RPMI8226 (cell line): ENCODE data around the gene TMEM150A.
"Not testable (repeated sequence)": the region's sequence is repeated elsewhere in the genome, so short reads cannot be mapped to it uniquely, and the experiment has no call there.

Experiments
- DNase-seq: peaks from one replicate; pipeline ENCODE4 v3.0.0-alpha.2; 2015

Gene TMEM150A

DNA sequence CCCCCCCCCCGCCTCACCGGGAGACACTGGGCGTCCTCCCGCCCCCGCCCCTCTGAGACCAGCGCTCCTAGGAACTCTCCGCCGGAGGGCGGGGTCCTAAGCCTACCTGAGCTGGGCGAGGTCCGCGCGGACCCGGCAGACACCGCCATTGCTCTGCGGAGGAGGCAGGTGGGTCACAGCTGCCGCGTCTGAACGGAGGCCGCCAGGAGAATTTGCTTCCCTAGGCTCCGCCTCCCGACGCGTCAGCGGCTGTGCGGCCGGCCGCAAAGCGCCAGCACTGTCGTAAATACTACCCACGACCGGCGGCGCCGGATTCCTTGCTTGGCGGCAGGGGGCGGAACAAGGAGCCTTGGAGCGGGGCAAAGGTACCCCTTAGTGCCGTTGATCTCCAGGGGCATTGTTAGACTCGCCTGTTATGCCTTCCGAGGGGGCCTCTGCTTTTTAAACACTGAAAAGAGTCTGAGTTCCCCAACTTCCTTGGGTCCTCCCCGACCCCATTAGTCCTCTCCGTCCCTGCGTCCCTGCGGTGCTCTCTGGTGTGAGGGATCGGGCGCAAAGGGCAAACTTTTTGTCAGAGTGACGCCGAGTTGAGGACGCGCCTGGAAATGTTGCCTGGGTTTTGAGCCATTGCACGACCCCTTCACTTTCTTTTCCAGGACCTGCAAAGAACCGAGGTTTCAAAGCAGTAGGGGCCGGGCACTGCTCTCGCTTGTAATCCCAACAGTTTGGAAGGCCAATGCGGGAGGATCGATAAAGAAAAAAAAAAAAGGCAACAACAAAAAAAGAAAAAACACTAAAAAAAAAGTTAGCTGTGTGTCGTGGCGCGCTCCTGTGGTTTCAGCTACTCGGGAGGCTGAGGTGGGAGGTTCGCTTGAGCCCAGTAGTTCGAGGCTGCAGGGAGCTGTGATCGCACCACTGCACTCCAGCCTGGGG lies 41.0 kb downstream of the TMEM150A start, which contains the start of gene GGCX:
Gene GGCX, minus strand, starts transcription at position 214 of the 933 bp plus-strand sequence. Its CDS starts 65 bp downstream, at position 149.
- DNase-seq: peak; percentile 98

DNA sequence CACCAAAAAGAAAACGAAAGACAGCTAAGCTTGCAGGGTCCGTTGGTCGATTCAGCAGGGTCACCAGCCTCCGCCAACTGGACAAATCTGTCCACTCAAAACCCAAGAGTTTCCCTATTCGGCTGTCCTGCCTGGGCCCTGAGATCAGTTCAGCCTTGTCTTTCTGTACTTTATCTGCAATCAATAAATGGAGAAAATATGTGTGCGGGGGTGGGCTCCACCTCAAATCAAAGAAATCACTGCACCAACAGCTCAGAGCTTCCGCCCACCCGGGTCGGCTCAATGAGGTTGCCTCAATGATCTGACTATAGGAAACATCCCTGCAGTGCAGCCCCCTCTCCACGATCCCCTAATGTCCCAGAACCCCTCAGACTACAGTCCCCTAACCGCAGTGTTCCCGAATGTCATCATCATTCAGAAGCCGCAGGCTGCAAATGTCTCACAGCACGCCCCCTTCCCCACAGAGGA lies 41.7 kb downstream of the TMEM150A start:
- DNase-seq: no peak

DNA sequence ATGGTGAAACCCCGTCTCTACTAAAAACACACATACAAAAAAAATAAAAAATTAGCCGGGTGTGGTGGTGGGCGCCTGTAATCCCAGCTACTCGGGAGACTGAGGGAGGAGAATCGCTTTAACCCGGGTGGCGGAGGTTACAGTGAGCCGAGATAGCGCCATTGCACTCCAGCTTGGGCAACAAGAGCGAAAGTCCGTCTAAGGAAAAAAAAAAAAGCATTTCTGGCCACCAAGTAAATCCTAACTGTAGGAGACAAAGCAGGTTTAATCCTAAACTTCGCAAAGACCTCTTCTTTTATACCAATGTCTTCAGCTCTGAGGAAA lies 42.1 kb downstream of the TMEM150A start:
- not testable (repeated sequence) for DNase-seq

DNA sequence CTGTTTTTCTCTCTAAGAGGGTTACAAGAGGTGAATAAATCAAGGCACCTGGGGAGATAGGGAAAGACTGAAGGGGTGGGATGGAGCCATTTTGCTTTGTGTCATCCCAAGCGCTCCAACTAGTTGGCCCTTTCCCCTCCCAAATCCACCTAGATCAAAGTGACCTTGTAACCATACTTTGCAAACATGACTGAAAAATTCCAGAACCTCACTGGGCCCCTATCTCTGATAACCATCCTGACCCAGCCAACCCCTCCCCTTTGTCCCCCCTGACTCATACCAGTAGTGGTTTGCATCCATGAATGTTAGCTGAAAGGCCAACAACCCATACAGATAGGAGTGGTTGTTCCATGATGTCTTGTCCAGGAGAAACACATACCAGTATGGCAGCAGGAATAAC lies 44.3 kb downstream of the TMEM150A start:
- DNase-seq: no peak

DNA sequence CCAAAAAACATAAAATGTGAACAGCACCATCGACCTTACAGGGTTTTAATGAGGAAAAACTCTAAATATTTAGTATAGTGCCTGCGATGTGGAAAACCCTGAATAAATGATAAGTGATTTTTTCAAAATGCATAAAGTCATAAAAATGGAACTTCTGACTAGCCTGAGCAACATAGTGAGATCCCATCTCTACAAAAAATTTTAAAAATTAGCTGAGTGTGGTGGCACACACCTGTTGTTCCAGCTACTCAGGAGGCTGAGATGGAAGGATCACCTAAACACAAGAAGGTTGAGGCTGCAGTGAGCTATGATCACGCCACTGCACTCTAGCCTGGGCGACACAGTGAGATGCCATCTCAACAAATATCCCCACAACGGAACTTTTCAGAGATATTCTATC lies 45.4 kb downstream of the TMEM150A start:
- no peak for DNase-seq

DNA sequence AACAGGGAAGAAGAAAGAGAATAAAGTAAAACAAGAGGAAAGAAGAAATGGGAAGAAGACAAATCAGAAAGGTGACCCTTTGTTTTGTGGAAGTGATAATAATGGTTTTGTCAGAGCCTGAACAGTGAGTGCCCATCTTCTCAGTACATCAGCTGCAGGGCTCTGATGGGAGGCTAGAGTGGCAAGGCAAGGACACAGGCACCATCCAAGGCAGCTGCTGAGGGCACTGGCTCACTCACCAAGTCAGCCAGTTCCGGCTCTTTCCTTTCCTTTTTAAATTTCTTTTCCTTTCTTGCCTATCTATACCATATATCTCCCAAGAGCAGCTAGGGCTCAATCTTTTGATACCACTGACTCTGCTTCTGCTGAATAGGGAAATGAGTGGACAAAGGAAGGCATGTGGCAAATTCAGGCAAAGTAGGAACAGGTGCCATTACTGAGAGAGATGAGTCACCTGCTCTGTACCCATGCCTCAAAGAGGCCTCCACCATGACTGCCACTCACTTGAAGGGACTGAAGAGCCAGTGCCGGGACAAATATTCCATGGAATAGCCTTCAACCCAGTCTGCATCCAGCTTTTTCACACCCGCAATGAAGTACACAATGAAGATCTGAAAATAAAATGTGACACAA lies 47.4 kb downstream of the TMEM150A start:
- DNase-seq: no peak

DNA sequence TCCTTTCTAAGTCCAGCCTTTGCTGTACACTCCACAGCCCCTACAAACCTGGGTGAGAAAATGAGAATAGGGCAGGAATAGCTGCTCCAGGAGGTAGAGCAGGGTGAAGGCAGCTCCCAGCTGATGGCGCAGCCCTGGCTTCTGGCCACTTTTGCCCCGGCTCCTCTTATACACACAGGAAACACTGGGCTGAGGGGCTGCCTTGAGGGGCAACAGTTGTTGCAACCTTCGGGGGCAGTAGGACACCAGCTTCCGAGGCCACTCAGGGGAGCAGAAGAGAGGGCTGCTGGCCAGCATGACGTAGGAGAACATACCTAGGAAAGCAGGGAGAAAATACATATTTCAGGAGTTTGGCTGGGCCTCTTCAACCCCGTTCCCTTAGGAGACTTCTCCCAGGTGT lies 49.3 kb downstream of the TMEM150A start:
- no peak for DNase-seq

DNA sequence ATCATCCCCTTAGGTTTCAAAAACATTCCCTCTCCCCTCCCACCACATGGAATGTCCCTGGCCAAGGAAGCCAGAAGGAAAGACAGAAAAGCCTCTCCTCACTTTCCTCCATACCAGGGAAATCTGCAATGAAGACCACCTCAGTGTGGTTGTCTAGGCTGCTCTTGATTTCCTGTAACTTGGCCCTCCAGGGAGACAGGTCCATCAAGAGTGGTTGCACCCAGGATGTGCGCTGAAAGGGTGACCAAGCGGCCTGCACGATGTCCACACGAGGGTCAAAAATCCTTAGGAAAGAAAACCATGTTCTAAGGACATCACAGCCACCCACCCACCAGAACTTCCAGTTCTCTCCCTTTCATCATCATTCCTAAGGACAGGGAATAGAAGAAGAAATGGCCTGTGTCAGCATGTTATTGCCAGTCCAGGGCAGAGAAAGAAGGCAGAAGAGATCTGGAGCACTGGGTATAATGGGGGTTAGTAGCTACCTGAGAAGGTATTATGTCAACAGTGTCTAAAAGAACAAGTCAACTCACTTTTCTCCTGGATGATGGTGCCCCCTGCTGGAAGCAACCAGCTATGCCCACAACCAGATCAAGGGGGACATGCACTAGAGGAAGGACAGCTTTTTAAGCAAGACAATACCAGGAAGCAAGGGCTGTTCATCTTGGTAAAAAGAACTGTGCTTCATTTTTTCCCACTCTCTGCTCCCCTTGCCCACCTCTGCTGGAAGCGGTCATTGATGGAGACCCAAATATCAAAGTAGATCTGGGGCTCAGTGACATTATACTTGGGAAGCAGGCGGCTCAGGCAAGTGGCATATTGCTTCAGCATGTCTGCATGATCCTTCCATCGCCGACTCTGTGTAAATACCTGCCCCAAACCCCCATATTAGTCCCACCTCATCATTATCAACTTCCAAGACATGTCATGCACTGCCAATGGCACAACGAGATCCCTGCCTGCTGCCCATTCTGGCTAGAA lies 50.5 kb downstream of the TMEM150A start:
- DNase-seq: peak; percentile 80

DNA sequence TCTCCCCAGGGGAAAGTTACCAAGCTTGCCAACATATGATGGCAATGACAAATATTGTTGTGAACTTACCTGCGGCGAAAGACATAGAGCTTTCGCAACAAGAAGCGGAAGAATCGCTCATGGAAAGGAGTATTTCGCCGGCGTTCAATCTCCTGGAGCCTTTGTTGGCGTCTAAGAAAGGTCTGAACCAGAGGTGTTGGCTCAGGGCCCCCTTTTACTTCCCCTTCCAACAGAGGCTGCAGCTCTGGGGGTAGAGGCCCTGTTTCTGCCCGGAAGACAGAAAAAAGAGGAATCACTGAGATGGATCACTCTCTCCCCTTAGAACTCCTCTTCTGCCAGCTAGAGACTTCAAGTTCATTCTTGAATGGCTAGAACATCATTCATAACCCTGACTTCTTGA lies 52.0 kb downstream of the TMEM150A start:
- no peak for DNase-seq

DNA sequence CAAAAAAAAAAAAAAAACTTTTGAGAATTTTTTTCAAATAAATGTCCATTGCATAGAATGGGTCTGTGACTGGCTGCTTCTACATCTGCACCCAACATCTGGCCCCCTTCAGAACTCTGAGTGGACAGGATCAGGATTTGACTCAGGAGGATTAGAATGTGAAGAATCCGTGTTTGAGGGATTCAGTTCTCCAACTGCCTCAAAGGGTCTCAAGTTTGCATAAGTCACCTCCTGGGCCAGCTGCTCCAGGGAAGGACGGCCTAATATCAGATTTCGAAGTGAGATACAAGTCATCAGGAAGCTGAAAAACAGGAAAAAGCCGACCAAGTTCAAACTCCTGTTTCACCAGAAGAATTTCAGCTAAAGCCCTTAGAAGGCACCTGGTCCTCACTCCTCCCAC lies 52.7 kb downstream of the TMEM150A start:
- no peak for DNase-seq

DNA sequence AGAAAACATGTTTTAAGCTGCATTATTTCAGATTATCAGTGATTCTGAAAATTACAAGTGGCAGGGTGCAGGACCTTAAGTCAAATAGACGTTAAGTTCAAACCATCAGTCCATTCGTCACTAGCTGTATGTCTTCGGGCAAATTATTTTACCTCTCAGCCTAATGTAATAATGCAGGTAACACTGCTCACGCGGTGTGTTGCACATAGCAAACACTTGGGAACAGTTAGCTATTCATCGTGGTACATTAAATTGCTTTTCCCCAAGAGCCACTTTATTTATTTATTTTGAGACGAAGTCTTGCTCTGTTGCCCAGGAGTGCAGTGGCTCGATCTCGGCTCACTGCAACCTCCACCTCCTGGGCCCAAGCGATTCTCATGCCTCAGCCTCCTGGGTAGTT lies 53.4 kb downstream of the TMEM150A start:
- DNase-seq: no peak

DNA sequence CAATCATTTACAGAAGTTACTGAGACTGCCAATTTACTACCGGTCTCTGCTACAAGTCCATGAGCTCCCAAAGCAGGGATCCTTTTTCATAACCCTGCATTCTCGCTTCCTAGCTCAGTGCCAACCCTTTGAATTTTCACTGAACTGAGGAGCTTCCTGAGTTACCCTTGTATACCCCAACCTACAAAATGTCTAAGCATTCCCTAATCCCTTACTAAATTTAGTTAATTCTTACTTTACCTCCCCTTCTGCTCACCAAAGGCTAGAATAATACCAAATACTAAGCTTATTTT lies 53.9 kb downstream of the TMEM150A start:
- no peak for DNase-seq
